T-helper 1 cell treated with Interleukin-12 subunit alpha and Interleukin-12 subunit beta and Interleukin-4 antibody, amounts not matched to agents 30 μg/mL and 1 μg/mL, for 36 hours (primary cell): ENCODE measurements around the gene SH3PXD2A.

ENCODE experiments used
- H3K27ac Mint-ChIP-seq: one replicate; pipeline ENCODE4 v1.8.0; 2021; ENCODE audit warnings: mild to moderate bottlenecking, mixed read lengths
- H3K27me3 Mint-ChIP-seq: one replicate; pipeline ENCODE4 v1.8.0; 2021; ENCODE audit warnings: low read depth, mixed read lengths
- H3K36me3 Mint-ChIP-seq: one replicate; pipeline ENCODE4 v1.8.0; 2021; ENCODE audit warnings: low read depth, mixed read lengths
- H3K4me1 Mint-ChIP-seq: one replicate; pipeline ENCODE4 v1.8.0; 2021; ENCODE audit warnings: low read depth, mixed read lengths
- H3K4me3 Mint-ChIP-seq: one replicate; pipeline ENCODE4 v1.8.0; 2021; ENCODE audit warnings: mild to moderate bottlenecking, moderate library complexity, mixed read lengths
- H3K9me3 Mint-ChIP-seq: one replicate; pipeline ENCODE4 v1.8.0; 2021; ENCODE audit warnings: mixed read lengths

The SH3PXD2A gene

DNA sequence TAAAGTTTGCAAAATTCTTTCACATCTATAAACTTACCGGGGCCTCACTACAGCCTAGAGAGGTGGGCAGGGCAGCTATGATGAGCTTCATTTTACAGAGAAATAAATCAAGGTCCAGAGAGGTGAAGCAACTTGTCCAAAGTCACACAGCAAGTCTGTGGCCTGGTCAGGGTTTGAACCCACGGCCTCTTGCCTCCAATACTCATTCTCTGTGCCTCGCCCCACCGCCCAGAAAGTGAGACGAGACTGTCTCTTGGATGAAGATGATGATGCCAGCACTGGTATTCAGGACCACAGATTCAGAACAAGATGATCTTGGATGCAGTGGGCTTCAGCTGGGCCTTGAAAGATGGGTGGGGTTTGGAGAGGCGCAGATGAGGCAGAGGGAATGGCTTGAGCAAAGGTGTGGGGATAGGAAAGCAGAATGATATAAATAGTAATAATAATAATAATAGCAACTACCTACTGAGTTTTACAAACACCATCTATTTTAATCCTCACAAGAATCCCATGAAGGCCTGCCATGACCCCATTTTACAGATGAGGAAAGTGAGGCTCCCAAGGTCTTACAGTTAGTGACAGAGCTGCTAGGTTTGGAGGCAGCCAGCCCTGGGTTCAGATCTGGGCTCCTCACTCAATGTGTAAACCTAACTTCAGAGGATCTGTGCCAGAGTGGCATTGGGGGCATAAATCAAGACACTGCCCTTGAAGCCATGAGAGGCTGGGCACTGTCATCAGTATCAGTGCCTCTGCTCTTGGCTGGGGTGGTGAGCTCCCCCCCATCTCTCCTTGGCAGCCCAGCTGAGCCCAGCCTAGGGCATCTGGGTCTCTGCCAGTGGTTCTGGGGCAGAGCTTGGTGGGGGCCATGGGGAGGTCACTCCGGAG is 291.9 kb downstream of the SH3PXD2A start:
- Mint-ChIP-seq H3K27me3 (peaks cover 9% of the 10 kb centered on the region), H3K9me3 (no peaks in the 10 kb centered on the region), H3K27ac (no peak overlapping the region), H3K4me1 (no peaks in the 10 kb centered on the region), H3K4me3 (no peak overlapping the region), H3K36me3 (no peaks in the 10 kb centered on the region)

GRCh38 chr10:103562383-103562782 is 293.0 kb downstream of the SH3PXD2A start:
- H3K27me3 Mint-ChIP-seq: peaks cover 17% of the 10 kb centered on the region
- H3K4me1 Mint-ChIP-seq: no peaks in the 10 kb centered on the region
- no peaks in the 10 kb centered on the region for H3K36me3 Mint-ChIP-seq
- no peaks in the 10 kb centered on the region for H3K9me3 Mint-ChIP-seq
- no peak overlapping the region for H3K27ac Mint-ChIP-seq
- H3K4me3 Mint-ChIP-seq: no peak overlapping the region

GRCh38 chr10:103560886-103561285 is 294.5 kb downstream of the SH3PXD2A start:
- Mint-ChIP-seq H3K36me3 (no peaks in the 10 kb centered on the region), H3K27me3 (peaks cover 24% of the 10 kb centered on the region), H3K4me1 (no peaks in the 10 kb centered on the region), H3K27ac (no peak overlapping the region), H3K9me3 (no peaks in the 10 kb centered on the region), H3K4me3 (no peak overlapping the region)

- H3K27me3 Mint-ChIP-seq: peaks cover 26% of the 10 kb centered on the region
- H3K36me3 Mint-ChIP-seq: no peaks in the 10 kb centered on the region
- no peak overlapping the region for H3K4me3 Mint-ChIP-seq
- H3K27ac Mint-ChIP-seq: no peak overlapping the region
- H3K9me3 Mint-ChIP-seq: no peaks in the 10 kb centered on the region
- peaks cover 1% of the 10 kb centered on the region for H3K4me1 Mint-ChIP-seq
Observed at GRCh38 chr10:103559776-103560175, 295.6 kb downstream of the SH3PXD2A start.

- Mint-ChIP-seq H3K27me3 (peaks cover 34% of the 10 kb centered on the region), H3K27ac (no peak overlapping the region), H3K4me1 (peaks cover 10% of the 10 kb centered on the region), H3K9me3 (no peaks in the 10 kb centered on the region), H3K4me3 (no peak overlapping the region), H3K36me3 (no peaks in the 10 kb centered on the region)
Observed at GRCh38 chr10:103558911-103559310, 296.5 kb downstream of the SH3PXD2A start.

DNA sequence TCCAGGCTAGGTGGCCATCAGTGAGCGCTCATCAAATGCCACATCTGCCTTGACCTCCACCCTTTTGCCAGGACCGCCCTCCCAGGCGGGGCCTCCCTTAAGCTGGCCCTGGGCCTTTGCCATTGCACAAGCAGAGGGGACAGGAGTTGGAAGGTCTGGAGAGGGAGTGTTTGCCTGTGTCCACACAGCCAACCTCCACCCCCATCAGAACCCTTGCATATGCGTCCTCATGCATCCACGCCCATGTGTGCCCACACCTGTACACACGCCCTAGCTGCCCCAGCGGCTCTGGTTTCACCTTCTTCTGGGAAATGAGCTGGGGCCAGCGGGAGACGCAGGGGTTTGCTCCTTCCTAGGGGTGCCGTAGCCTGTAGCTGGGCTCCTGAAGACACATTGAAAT is 297.9 kb downstream of the SH3PXD2A start:
- Mint-ChIP-seq H3K36me3 (no peaks in the 10 kb centered on the region), H3K9me3 (no peaks in the 10 kb centered on the region), H3K27ac (no peak overlapping the region), H3K4me3 (no peak overlapping the region), H3K4me1 (peaks cover 23% of the 10 kb centered on the region), H3K27me3 (peaks cover 34% of the 10 kb centered on the region)

DNA sequence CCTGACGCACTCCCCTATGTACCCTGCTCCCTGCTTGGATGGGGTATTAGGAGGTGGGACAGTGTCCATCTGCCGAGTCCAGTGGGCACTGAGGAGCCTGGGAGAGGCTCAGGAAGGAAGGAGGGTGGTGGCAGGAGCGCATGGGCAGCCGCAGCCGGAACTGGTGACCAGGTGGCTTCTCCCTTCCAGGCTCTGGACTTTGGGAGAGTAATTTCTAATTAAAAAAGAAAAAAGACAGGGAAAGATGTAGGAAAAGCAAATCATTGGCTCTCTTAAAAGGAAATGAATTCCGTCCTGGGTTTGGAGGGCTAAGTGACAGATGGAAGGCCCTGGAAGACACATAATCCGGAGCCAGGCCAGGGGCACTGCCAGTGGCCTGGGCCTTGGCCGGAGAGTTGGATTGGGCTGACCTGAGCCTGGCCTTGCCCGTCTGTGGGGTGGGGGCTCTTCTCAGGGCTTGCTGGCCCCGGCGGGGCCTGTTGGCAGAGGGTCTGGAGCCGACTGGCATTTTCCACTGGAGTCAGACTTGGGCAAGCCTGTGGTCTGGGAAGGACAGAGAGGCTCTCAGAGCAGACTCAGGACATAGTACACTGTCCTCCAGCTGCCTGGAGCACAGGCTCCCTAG is 298.9 kb downstream of the SH3PXD2A start:
- Mint-ChIP-seq H3K4me3 (no peak overlapping the region), H3K9me3 (no peaks in the 10 kb centered on the region), H3K27ac (no peak overlapping the region), H3K27me3 (peaks cover 34% of the 10 kb centered on the region), H3K4me1 (peaks cover 26% of the 10 kb centered on the region), H3K36me3 (no peaks in the 10 kb centered on the region)

DNA sequence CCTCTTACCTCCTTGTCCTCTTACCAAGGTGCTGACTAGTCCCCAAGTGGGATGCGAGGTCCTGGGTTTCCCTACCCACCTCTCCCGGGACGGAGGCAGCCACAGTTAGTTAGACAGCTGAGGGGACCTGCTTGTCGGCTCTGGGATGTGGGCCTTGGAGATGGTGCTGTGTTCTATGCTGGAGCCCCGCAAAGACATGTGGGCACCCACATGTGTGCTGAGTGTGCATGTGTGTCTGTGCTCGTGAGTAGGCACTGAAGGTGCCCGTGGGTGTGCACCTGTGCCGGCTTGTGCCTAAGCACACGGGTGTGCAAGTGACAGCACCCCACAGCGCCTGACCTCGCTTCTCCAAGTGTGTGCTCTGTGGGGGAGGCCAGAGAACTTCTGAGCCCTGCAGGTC is 299.7 kb downstream of the SH3PXD2A start:
- peaks cover 34% of the 10 kb centered on the region for H3K27me3 Mint-ChIP-seq
- H3K36me3 Mint-ChIP-seq: no peaks in the 10 kb centered on the region
- no peaks in the 10 kb centered on the region for H3K9me3 Mint-ChIP-seq
- no peak overlapping the region for H3K27ac Mint-ChIP-seq
- H3K4me1 Mint-ChIP-seq: peaks cover 26% of the 10 kb centered on the region
- peak overlapping the region; percentile 7 for H3K4me3 Mint-ChIP-seq

GRCh38 chr10:103555325-103555649 is 300.1 kb downstream of the SH3PXD2A start:
- Mint-ChIP-seq H3K9me3 (no peaks in the 10 kb centered on the region), H3K4me1 (peaks cover 28% of the 10 kb centered on the region), H3K36me3 (no peaks in the 10 kb centered on the region), H3K4me3 (no peak overlapping the region), H3K27me3 (peaks cover 33% of the 10 kb centered on the region), H3K27ac (no peak overlapping the region)

- H3K27ac Mint-ChIP-seq: peak overlapping the region; percentile 31
- H3K36me3 Mint-ChIP-seq: no peaks in the 10 kb centered on the region
- H3K27me3 Mint-ChIP-seq: peaks cover 29% of the 10 kb centered on the region
- no peaks in the 10 kb centered on the region for H3K9me3 Mint-ChIP-seq
- H3K4me1 Mint-ChIP-seq: peaks cover 28% of the 10 kb centered on the region
- H3K4me3 Mint-ChIP-seq: peak overlapping the region; percentile 75
Observed at GRCh38 chr10:103554488-103555324, 300.7 kb downstream of the SH3PXD2A start.

GRCh38 chr10:103553743-103554487 is 301.5 kb downstream of the SH3PXD2A start:
- no peaks in the 10 kb centered on the region for H3K9me3 Mint-ChIP-seq
- H3K27me3 Mint-ChIP-seq: peaks cover 29% of the 10 kb centered on the region
- H3K36me3 Mint-ChIP-seq: no peaks in the 10 kb centered on the region
- H3K4me3 Mint-ChIP-seq: peak overlapping the region; percentile 75
- H3K27ac Mint-ChIP-seq: peak overlapping the region; percentile 38
- H3K4me1 Mint-ChIP-seq: peaks cover 28% of the 10 kb centered on the region

DNA sequence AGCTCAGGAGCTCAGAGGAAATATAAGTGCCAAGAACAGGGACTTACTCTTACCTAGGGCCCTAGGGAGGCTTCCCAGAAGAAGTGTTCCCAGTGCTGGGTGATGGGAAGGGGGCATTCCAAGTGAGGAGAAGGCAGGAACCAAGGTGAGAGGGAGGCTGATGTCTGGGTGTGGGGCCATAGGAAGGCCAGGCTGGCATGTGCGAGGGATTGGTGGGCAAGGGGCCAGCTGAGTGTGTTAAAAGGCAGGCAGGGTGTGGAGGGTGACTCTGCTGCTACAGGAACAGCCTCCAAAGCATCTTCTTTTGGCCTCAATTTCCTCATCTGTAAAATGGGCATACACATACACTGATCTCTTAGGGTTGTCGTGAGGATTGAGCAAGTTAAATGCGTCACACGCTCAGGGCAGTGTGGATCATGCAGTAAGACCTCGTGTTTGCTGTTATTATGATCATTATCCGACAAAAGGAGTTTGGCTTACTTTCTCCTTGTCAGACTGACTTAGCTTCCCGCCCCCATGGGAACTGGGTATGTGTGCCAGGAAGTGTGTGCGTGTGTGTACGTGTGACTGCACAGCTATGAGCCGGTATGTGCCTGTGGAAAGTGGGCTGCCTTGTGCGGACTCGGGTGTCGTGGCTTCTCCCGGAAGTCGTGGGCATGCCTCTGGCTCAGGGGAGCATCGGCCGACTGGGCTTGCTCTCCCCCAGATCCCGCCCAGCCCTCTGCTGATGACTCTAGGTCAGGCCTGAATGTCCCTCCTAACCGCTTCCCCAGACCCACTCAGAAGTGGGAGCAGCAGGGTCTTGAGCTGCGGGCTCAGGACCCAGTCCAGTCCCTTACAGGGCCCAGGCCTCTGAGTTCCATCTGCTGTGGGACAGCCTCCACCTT is 302.3 kb downstream of the SH3PXD2A start:
- Mint-ChIP-seq H3K27me3 (peaks cover 22% of the 10 kb centered on the region), H3K36me3 (no peaks in the 10 kb centered on the region), H3K4me3 (no peak overlapping the region), H3K9me3 (no peaks in the 10 kb centered on the region), H3K4me1 (peaks cover 28% of the 10 kb centered on the region), H3K27ac (no peak overlapping the region)
